ENCODE data around the gene GARIN6. TPM values are rescaled to one million over a fixed set of nuclear protein-coding genes. Genes with fewer than 3 reads are reported as not detected.

Gene GARIN6
- not detected in 2 replicates for total RNA-seq
- total RNA-seq (2013) = not detected
- not detected in 2 replicates for polyA plus RNA-seq
- not detected in 2 replicates for polyA minus RNA-seq

DNA sequence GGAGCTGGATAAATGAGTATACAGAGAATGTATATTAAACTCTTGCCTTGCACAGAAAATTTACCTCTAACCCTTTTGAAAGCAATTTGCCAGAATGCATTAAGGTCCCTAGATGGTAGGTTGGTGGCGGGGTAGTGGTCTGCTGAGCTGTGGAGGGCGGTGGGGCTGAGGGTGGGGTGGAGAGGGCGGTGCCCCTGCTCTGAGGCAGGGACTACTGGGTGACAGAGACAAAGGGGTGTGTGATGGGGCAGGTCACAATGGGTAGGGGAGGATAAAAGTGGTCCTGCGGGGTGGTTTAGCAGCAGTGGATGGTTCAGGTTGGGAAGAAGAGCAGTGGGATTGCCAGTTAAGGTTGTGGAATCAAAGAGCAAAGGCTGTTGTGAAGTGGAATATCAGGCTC is at the start of gene GARIN6:
GARIN6 (plus strand) TSS at position 301 of the 400 bp plus-strand sequence. CDS start 422 bp downstream, outside the sequence.
- no peaks in the 10 kb centered on the region for H3K27me3 Mint-ChIP-seq
- Histone ChIP-seq H3K4me1 (ENCODE audit: control insufficient read depth in 2 of 2, insufficient read depth in 2 of 2, low read length in 2 of 2) (no peaks in the 10 kb centered on the region), H3K27me3 (replicated peaks in 1 of 4; ENCODE audit: control extremely low read depth in 1 of 4, control insufficient read depth in 3 of 4, insufficient read depth in 4 of 4, low read length in 3 of 4) (no peaks in the 10 kb centered on the region), H3K4me2 (replicated peaks; ENCODE audit: low read depth, low read length, poor library complexity, severe bottlenecking) (no peak within 1 kb of the TSS), H3K4me3 (ENCODE audit: control extremely low read depth in 1 of 5, extremely low read depth in 1 of 5, insufficient read depth in 1 of 5, low read depth in 2 of 5, low read length in 4 of 5) (no peak within 1 kb of the TSS), H3K79me2 (ENCODE audit: control insufficient read depth, insufficient read depth, low read length) (no peaks in the 10 kb centered on the region), H3K9ac (ENCODE audit: low read length) (no peak within 1 kb of the TSS), H3K36me3 (replicated peaks in 1 of 2; ENCODE audit: control extremely low read depth in 1 of 2, control insufficient read depth in 1 of 2, extremely low read depth in 1 of 2, insufficient read depth in 2 of 2, low read length in 1 of 2) (no peaks in the 10 kb centered on the region), H2AFZ (ENCODE audit: insufficient read depth, low read depth, low read length, poor library complexity, severe bottlenecking) (no peak within 1 kb of the TSS), H3K27ac (ENCODE audit: low read length in 2 of 2) (no peak within 1 kb of the TSS), H3K9me3 (ENCODE audit: control extremely low read depth in 1 of 3, control insufficient read depth in 2 of 3, insufficient read depth in 1 of 3, low read length in 2 of 3) (no peaks in the 10 kb centered on the region), H4K20me1 (ENCODE audit: control insufficient read depth, insufficient read depth, low read length, poor library complexity, severe bottlenecking) (no peaks in the 10 kb centered on the region)
- H3K27ac Mint-ChIP-seq = no peak within 1 kb of the TSS
- no peaks in the 10 kb centered on the region for H3K9me3 Mint-ChIP-seq (ENCODE audit: insufficient read depth)
- no peak for TF ChIP-seq EZH2 (IDR thresholded peaks at IDR 0.05; ENCODE audit: borderline replicate concordance, insufficient read depth, low read depth, low read length, poor library complexity, severe bottlenecking)
- TF ChIP-seq, protein P1, sequence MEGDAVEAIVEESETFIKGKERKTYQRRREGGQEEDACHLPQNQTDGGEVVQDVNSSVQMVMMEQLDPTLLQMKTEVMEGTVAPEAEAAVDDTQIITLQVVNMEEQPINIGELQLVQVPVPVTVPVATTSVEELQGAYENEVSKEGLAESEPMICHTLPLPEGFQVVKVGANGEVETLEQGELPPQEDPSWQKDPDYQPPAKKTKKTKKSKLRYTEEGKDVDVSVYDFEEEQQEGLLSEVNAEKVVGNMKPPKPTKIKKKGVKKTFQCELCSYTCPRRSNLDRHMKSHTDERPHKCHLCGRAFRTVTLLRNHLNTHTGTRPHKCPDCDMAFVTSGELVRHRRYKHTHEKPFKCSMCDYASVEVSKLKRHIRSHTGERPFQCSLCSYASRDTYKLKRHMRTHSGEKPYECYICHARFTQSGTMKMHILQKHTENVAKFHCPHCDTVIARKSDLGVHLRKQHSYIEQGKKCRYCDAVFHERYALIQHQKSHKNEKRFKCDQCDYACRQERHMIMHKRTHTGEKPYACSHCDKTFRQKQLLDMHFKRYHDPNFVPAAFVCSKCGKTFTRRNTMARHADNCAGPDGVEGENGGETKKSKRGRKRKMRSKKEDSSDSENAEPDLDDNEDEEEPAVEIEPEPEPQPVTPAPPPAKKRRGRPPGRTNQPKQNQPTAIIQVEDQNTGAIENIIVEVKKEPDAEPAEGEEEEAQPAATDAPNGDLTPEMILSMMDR (IDR thresholded peaks at IDR 0.05) = no peak
- 97% methylated on average over 4 of the region's 4 CpGs for WGBS (ENCODE audit: insufficient coverage)
- no peak for DNase-seq
- intact Hi-C loops (cut with micrococcal nuclease) = no loop called here
- H3K4me3 Mint-ChIP-seq = no peak within 1 kb of the TSS
- CTCF ChIA-PET = no interaction called here
- POLR2A ChIA-PET = no interaction called here
- H3K4me1 Mint-ChIP-seq = no peaks in the 10 kb centered on the region
- no peak for ATAC-seq (ENCODE audit: low read depth)

DNA sequence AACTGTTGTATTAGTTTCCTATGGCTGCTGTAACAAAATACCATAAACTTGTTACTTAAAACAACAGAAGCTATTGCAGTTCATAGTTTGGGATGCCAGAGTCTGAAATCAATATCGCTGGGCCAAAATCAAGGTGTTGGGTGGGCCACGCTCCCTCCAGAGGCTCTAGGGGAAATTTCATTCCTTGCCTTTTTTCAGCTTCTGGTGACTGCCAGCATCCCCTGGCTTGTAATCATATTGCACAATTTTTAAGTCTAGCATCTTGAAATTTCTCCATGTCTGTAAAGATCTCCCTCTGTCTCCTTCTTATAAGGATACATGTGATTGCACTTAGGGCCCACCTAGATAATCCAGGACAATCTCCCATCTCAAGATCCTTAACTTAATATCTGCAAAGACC is 48.8 kb upstream of the GARIN6 start:
- no peak for TF ChIP-seq EZH2 (IDR thresholded peaks at IDR 0.05; ENCODE audit: borderline replicate concordance, insufficient read depth, low read depth, low read length, poor library complexity, severe bottlenecking)
- TF ChIP-seq, protein P1 (IDR thresholded peaks at IDR 0.05) = no peak
- Mint-ChIP-seq H3K4me3 (no peak overlapping the region), H3K4me1 (peaks cover 4% of the 10 kb centered on the region), H3K27ac (no peak overlapping the region), H3K27me3 (no peaks in the 10 kb centered on the region), H3K9me3 (ENCODE audit: insufficient read depth) (no peaks in the 10 kb centered on the region)
- no peaks in the 10 kb centered on the region for H3K79me2 ChIP-seq (ENCODE audit: control insufficient read depth, insufficient read depth, low read length)
- no peaks in the 10 kb centered on the region for H4K20me1 ChIP-seq (ENCODE audit: control insufficient read depth, insufficient read depth, low read length, poor library complexity, severe bottlenecking)
- H3K4me3 ChIP-seq (ENCODE audit: control extremely low read depth in 1 of 5, extremely low read depth in 1 of 5, insufficient read depth in 1 of 5, low read depth in 2 of 5, low read length in 4 of 5) = no peak overlapping the region
- no peak overlapping the region for H3K27ac ChIP-seq (ENCODE audit: low read length in 2 of 2)
- no peak overlapping the region for H3K9ac ChIP-seq (ENCODE audit: low read length)
- no peak overlapping the region for H2AFZ ChIP-seq (ENCODE audit: insufficient read depth, low read depth, low read length, poor library complexity, severe bottlenecking)
- H3K27me3 ChIP-seq (replicated peaks in 1 of 4; ENCODE audit: control extremely low read depth in 1 of 4, control insufficient read depth in 3 of 4, insufficient read depth in 4 of 4, low read length in 3 of 4) = no peaks in the 10 kb centered on the region
- H3K4me1 ChIP-seq (ENCODE audit: control insufficient read depth in 2 of 2, insufficient read depth in 2 of 2, low read length in 2 of 2) = no peaks in the 10 kb centered on the region
- WGBS (ENCODE audit: insufficient coverage) = 86% methylated on average over 2 of the region's 2 CpGs
- ATAC-seq (ENCODE audit: low read depth) (no peak), DNase-seq (no peak)
- H3K36me3 ChIP-seq (replicated peaks in 1 of 2; ENCODE audit: control extremely low read depth in 1 of 2, control insufficient read depth in 1 of 2, extremely low read depth in 1 of 2, insufficient read depth in 2 of 2, low read length in 1 of 2) = no peaks in the 10 kb centered on the region
- no peaks in the 10 kb centered on the region for H3K9me3 ChIP-seq (ENCODE audit: control extremely low read depth in 1 of 3, control insufficient read depth in 2 of 3, insufficient read depth in 1 of 3, low read length in 2 of 3)
- CTCF ChIA-PET = no interaction called here
- H3K4me2 ChIP-seq (replicated peaks; ENCODE audit: low read depth, low read length, poor library complexity, severe bottlenecking) = no peak overlapping the region
- intact Hi-C loops (cut with micrococcal nuclease) = no loop called here
- POLR2A ChIA-PET = no interaction called here

Measured in B cell (primary cell).